Stimulated activated CD4-positive, alpha-beta T cell treated with anti-CD3 and anti-CD28 coated beads, Interleukin-1b, Interleukin-23, amount 100 ng/mL, for 4 hours (primary cell): ENCODE results near the gene POR.
A peak's percentile ranks its signal among the peaks of the same experiment; 100 is the strongest.

ENCODE experiments used
- DNase-seq, 2 donors: peaks; one replicate each; pipeline ENCODE4 v3.0.0-alpha.2; 2020; ENCODE audit warnings: low read depth in 2 of 2

POR gene

DNA sequence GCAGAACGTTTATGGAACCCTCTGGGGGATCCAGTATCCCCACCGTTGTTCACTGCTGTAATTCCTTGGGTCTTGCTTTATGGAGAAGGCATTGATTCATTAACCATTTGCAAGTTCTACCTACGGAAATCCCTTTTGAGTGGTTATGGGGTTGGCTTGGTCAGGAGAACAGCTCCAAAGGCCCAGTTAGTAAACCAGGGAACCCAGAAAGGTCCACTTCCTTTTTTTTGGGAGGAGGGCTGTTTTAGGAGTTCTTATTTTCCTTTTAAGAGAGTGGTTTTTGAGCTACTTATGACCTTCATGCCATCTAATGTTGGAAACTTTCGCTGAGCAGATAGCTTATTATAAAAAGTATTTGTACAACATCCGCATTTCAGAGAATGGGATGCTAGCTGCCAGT, 1.3 kb downstream of the POR start:
- no peak for DNase-seq

- no peak for DNase-seq
Measured at GRCh38 chr7:75916685-75917634, 2.0 kb downstream of the POR start.

- DNase-seq = peak in 1 of 2 donors; percentile 25
Measured at GRCh38 chr7:75920431-75921161, 5.6 kb downstream of the POR start.

GRCh38 chr7:75921479-75921878, 6.5 kb downstream of the POR start:
- DNase-seq = no peak

DNA sequence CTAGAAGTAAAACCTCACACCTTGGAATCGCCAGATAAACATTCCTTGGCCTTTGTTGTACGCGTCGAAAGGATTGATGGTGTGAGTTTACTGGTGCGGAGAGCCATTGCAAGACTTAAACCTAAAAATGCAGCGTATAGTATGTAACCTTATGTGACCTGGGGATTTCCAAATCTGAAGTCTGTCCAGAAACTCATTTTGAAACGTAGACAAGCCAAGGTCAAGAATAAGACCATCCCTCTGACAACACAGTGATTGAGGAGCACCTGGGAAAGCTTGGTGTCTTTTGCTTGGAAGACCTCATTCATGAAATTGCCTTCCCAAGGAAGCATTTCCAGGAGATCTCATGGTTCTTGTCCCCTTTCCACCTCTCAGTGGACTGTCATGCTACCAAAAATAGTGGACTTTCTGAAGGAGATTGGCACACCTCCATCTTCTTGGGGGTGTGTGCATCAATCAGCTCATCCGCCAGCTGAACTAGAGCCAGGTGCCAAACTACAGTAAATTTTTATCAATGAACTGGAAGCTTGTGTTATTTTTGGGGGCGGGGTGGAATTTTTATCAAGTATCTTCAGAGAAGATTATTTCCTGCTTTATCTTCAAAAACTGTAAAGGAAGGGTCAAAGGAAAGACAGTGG, 8.1 kb downstream of the POR start:
- no peak for DNase-seq

GRCh38 chr7:75924256-75924655, 9.3 kb downstream of the POR start:
- no peak for DNase-seq

DNA sequence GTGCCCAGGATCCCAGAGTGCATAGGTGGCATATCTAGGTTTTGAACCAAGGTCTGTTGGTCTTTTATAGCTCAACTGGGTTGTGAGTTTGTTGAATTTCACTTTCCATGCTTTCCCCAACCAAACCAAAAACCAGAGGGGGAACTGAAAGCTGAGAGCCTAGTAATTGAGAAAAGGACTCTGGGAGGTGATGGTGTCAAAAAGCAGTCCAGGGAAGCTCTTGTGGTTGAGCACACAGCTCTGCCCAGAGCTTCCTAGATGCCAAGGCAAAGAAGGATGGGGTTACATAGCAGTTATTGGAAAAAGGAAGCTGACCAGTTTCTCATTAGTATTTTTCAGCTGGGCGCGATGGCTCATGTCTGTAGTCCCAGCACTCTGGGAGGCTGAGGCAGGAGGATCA, 9.9 kb downstream of the POR start:
- DNase-seq = no peak

- no peak for DNase-seq
Measured at GRCh38 chr7:75925717-75926435, 10.9 kb downstream of the POR start.

DNA sequence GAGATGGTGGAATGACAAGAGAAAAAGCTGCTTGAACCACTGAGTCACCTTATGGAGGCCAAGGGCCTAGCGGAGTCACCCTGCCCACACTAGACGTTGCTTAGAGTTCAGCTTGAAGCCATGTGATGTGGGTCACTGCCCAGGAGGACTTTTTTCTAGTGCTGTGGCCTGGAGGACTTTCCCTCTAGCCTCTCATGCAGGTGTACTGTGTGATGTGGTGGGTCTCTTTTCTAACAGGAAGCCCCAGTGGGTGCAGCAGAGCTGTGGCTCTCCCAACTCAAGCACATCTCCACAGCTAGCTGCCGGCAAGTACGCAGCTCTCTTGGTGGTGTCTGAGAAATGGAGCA, 13.6 kb downstream of the POR start:
- DNase-seq = no peak

- DNase-seq = no peak
Measured at GRCh38 chr7:75931680-75932079, 16.7 kb downstream of the POR start.

- DNase-seq = no peak
Measured at GRCh38 chr7:75937958-75938786, 23.2 kb downstream of the POR start.

DNA sequence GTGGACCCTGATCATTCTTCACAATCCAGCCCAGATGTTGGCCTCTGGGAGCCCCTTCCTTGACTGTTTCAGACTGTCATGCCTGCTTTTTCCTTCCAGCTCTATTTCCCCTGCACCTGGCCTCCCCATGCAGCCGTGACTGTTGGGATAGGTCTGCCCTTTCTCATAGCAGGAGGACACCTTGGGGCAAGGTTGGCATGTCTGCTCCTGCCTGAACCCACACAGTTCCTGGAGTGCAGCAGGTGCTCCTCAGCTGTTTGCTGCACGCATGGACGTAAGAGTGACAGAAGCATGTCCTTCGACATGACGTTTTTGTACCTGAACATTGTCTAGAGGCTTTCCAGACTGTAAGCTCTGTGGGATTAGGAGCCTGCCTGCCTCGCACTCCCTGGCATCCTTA, 24.0 kb downstream of the POR start:
- DNase-seq = no peak

- no peak for DNase-seq
Measured at GRCh38 chr7:75943864-75944263, 28.9 kb downstream of the POR start.

DNA sequence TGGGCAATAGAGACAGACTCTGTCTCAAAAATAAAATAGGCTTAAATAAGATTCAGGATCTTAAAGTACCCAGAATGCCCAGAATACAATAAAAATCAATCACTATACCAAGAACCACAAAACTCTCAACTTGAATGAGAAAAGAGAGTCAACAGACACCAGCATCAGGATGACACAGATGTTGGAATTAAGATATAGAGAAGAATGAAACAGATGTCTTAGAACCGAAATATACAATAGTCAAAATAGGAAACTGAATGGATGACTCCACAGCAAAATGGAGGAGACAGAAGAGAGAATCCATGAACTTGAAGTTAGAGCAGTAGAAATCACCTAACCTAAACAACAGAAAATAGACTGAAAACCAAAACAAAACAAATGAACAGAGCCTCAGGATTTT, 29.6 kb downstream of the POR start:
- DNase-seq = no peak

GRCh38 chr7:75945297-75946168, 30.6 kb downstream of the POR start:
- no peak for DNase-seq

GRCh38 chr7:75946207-75946855, 31.4 kb downstream of the POR start:
- no peak for DNase-seq

- no peak for DNase-seq
Measured at GRCh38 chr7:75948179-75948578, 33.2 kb downstream of the POR start.

DNA sequence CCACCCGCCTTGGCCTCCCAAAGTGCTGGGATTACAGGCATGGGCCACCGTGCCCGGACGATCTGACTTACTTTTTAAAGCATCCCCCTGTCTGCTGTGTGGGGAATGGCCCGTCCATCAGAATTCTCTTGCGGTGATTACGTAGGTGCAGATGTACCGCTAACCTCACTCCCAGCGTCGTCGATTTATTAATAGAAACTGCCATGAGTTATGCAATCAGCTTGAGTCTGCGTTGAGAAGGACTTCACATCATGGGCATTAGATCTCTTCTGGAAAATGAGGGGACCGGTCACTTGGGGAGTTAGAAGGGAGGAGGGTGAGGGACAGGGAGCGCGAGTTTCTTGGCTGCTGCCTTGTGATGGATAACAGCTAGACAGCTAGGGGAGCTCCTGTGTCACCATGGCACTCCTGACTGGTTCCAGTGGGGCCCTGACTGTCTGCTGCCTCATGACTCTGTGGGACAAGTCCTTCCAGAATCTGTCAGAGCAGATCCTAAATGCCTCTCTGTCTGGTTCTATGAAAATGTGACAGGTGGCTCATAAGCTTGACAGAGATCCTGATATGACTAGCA, 35.2 kb downstream of the POR start:
- no peak for DNase-seq

DNA sequence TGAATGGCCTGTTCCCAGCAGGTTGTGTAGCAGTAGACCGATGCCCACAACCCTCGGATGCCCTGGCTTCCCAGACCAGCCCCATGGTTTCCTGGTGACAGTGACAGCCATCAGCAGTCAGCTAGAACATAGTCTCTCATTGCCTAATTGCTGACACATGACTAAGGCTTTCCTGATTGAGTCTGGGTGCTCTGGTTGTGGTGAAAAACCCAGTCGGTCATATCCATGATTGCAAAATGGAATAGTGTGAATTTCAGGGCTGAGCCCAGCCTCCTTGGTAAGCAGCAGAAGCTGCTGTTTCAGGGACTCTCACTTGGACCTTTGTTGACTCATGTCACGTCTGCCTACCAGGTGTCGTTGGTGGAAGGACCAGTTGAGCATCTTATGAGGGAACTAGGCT, 36.6 kb downstream of the POR start:
- DNase-seq = no peak
